DND-41 (cell line): Measurements from ENCODE around the gene MAPK6.
"Not testable (repeated sequence)": the region's sequence is repeated elsewhere in the genome, so short reads cannot be mapped to it uniquely, and the experiment has no call there.

Experiments
- ATAC-seq: fragments of 200-7000 bp; cut with Tn5 transposase; 3 replicates; pipeline ENCODE4 v1.9.1; 2021; ENCODE audit warnings: low read depth; ENCODE audit not compliant: insufficient read depth
- DNase-seq: peaks from one replicate; pipeline ENCODE4 v3.0.0-alpha.2; 2020
- H2AFZ ChIP-seq: 2 replicates; pipeline ENCODE4 v1.6.0; 2012; ENCODE audit warnings: low read depth, low read length
- H3K27ac ChIP-seq: 2 replicates; pipeline ENCODE4 v1.5.1; 2012; ENCODE audit warnings: low read length, inconsistent platforms
- H3K27me3 ChIP-seq: fragments of 200-600 bp; sonication (generic); 2 replicates; pipeline ENCODE4 v1.6.0; 2012; ENCODE audit warnings: low read length, mild to moderate bottlenecking, inconsistent platforms; ENCODE audit not compliant: insufficient read depth, poor library complexity
- H3K36me3 ChIP-seq: 2 replicates; pipeline ENCODE4 v1.5.1; 2012; ENCODE audit warnings: low read length, inconsistent platforms; ENCODE audit not compliant: insufficient read depth
- H3K4me1 ChIP-seq: 2 replicates; pipeline ENCODE4 v1.5.1; 2012; ENCODE audit warnings: mild to moderate bottlenecking, low read length; ENCODE audit not compliant: insufficient read depth
- H3K4me2 ChIP-seq: 2 replicates; pipeline ENCODE4 v1.6.0; 2012; ENCODE audit warnings: mild to moderate bottlenecking, moderate library complexity, low read length, inconsistent platforms; ENCODE audit not compliant: insufficient read depth
- H3K4me3 ChIP-seq, 2 experiments: fragments of 200-600 bp in 1 of 2; shearing (Covaris generic) in 1 of 2; 2 replicates each; pipeline ENCODE4 v1.5.1; 2012 to 2016; ENCODE audit warnings: inconsistent platforms in 2 of 2, low read length in 2 of 2, mild to moderate bottlenecking in 2 of 2, low read depth in 1 of 2, moderate library complexity in 1 of 2
- H3K79me2 ChIP-seq: 2 replicates; pipeline ENCODE4 v1.6.0; 2012; ENCODE audit warnings: low read length, inconsistent platforms; ENCODE audit not compliant: insufficient read depth
- H3K9ac ChIP-seq: 2 replicates; pipeline ENCODE4 v1.6.0; 2012; ENCODE audit warnings: low read depth, mild to moderate bottlenecking, inconsistent platforms, low read length, moderate library complexity
- H3K9me3 ChIP-seq: 2 replicates; pipeline ENCODE4 v1.5.1; 2012; ENCODE audit warnings: low read length, moderate library complexity, mild to moderate bottlenecking, inconsistent platforms; ENCODE audit not compliant: insufficient read depth, severe bottlenecking
- H4K20me1 ChIP-seq: 2 replicates; pipeline ENCODE4 v1.6.0; 2012; ENCODE audit warnings: low read length; ENCODE audit not compliant: insufficient read depth
- CTCF ChIP-seq: IDR thresholded peaks from 2 replicates; pipeline ENCODE4 v1.5.1; 2012; ENCODE audit warnings: borderline replicate concordance, low read length, moderate library complexity, mild to moderate bottlenecking; ENCODE audit not compliant: poor library complexity, severe bottlenecking; ENCODE audit errors: extremely low read depth
- EZH2 ChIP-seq: IDR thresholded peaks from 3 replicates; pipeline ENCODE4 v1.6.1; 2012; ENCODE audit warnings: borderline replicate concordance, low read depth, mild to moderate bottlenecking, moderate library complexity, low read length, inconsistent platforms; ENCODE audit not compliant: severe bottlenecking

MAPK6 gene

GRCh38 chr15:52050416-52050815, 31.4 kb downstream of the MAPK6 start:
- Histone ChIP-seq H3K27ac (no peak overlapping the region), H3K4me3 (no peak overlapping the region), H3K36me3 (peaks cover 49% of the 10 kb centered on the region), H3K4me2 (no peak overlapping the region), H3K4me1 (peaks cover 12% of the 10 kb centered on the region), H4K20me1 (no peaks in the 10 kb centered on the region; the same call in 1 of the 2 replicates), H3K9ac (no peak overlapping the region), H2AFZ (no peak overlapping the region), H3K27me3 (no peaks in the 10 kb centered on the region), H3K79me2 (peaks cover 32% of the 10 kb centered on the region), H3K9me3 (no peaks in the 10 kb centered on the region)
- DNase-seq = no peak
- no peak for ATAC-seq
- TF ChIP-seq CTCF = no peak
- TF ChIP-seq EZH2 = no peak

- Histone ChIP-seq H3K9ac (no peak overlapping the region), H2AFZ (no peak overlapping the region), H3K4me1 (no peaks in the 10 kb centered on the region), H4K20me1 (no peaks in the 10 kb centered on the region; the same call in 1 of the 2 replicates), H3K9me3 (no peaks in the 10 kb centered on the region), H3K79me2 (peaks cover 17% of the 10 kb centered on the region; the same call in 1 of the 2 replicates), H3K4me2 (no peak overlapping the region), H3K27ac (no peak overlapping the region), H3K4me3 (no peak overlapping the region), H3K27me3 (no peaks in the 10 kb centered on the region), H3K36me3 (peaks cover 60% of the 10 kb centered on the region)
- DNase-seq = no peak
- ATAC-seq = no peak
- no peak for TF ChIP-seq CTCF
- no peak for TF ChIP-seq EZH2
These were observed 33.3 kb downstream of the MAPK6 start for GRCh38 chr15:52052066-52052935.

- no peak for ATAC-seq
- Histone ChIP-seq H3K4me3 (no peak overlapping the region), H3K27ac (no peak overlapping the region), H2AFZ (no peak overlapping the region), H3K4me2 (no peak overlapping the region), H3K79me2 (peaks cover 5% of the 10 kb centered on the region; the same call in 1 of the 2 replicates), H4K20me1 (no peaks in the 10 kb centered on the region; the same call in 1 of the 2 replicates), H3K27me3 (no peaks in the 10 kb centered on the region), H3K36me3 (peaks cover 77% of the 10 kb centered on the region), H3K9me3 (no peaks in the 10 kb centered on the region), H3K9ac (no peak overlapping the region), H3K4me1 (no peaks in the 10 kb centered on the region)
- TF ChIP-seq CTCF (no peak), EZH2 (no peak)
- DNase-seq = no peak
These were observed 35.4 kb downstream of the MAPK6 start for GRCh38 chr15:52054381-52054780.

- not testable (repeated sequence) for H2AFZ ChIP-seq, H3K9ac ChIP-seq, H3K27ac ChIP-seq, H3K4me3 ChIP-seq, H3K4me2 ChIP-seq, DNase-seq, H4K20me1 ChIP-seq, H3K4me1 ChIP-seq, H3K79me2 ChIP-seq, H3K27me3 ChIP-seq, H3K9me3 ChIP-seq, ATAC-seq
- H3K36me3 ChIP-seq = peaks cover 81% of the 10 kb centered on the region
These were observed 35.8 kb downstream of the MAPK6 start for GRCh38 chr15:52054858-52055257.
